RWPE2 (cell line): ENCODE data around the gene SEPTIN2.

ENCODE experiments used
- ATAC-seq: fragments of 200-7000 bp; cut with Tn5 transposase; 3 replicates; pipeline ENCODE4 v1.9.1; 2021; ENCODE audit warnings: low read depth
- DNase-seq: peaks from one replicate; pipeline ENCODE4 v3.0.0-alpha.2; 2020; ENCODE audit warnings: low spot score
- H3K27ac ChIP-seq: fragments of 450-650 bp; 2 replicates; pipeline ENCODE4 v1.5.1; 2017; ENCODE audit warnings: mild to moderate bottlenecking; ENCODE audit not compliant: poor library complexity, severe bottlenecking
- H3K27me3 ChIP-seq: fragments of 250-450 bp; sonication (Bioruptor Pico); 2 replicates; pipeline ENCODE4 v1.5.1; 2021; ENCODE audit warnings: mild to moderate bottlenecking, moderate library complexity; ENCODE audit not compliant: insufficient read depth, poor library complexity, severe bottlenecking
- H3K36me3 ChIP-seq: fragments of 250-450 bp; sonication (Bioruptor Pico); 2 replicates; pipeline ENCODE4 v1.5.1; 2020; ENCODE audit warnings: low read depth, mild to moderate bottlenecking, moderate library complexity
- H3K4me1 ChIP-seq: fragments of 250-450 bp; sonication (Bioruptor Pico); 2 replicates; pipeline ENCODE4 v1.5.1; 2021; ENCODE audit warnings: mild to moderate bottlenecking, moderate library complexity; ENCODE audit not compliant: insufficient read depth, poor library complexity, severe bottlenecking
- H3K4me3 ChIP-seq: fragments of 250-450 bp; sonication (Bioruptor Pico); 2 replicates; pipeline ENCODE4 v1.5.1; 2021; ENCODE audit warnings: mild to moderate bottlenecking, moderate library complexity; ENCODE audit not compliant: severe bottlenecking
- H3K9me3 ChIP-seq: fragments of 250-450 bp; sonication (Bioruptor Pico); 2 replicates; pipeline ENCODE4 v1.5.1; 2021; ENCODE audit warnings: mild to moderate bottlenecking, moderate library complexity; ENCODE audit not compliant: severe bottlenecking
- CTCF ChIP-seq: fragments of 450-650 bp; IDR thresholded peaks from one replicate; pipeline ENCODE4 v1.5.1; 2017; ENCODE audit warnings: mild to moderate bottlenecking, moderate library complexity; ENCODE audit not compliant: poor library complexity, severe bottlenecking

SEPTIN2 gene

GRCh38 chr2:241363426-241363825 is 47.7 kb downstream of the SEPTIN2 start:
- Histone ChIP-seq H3K4me1 (no peaks in the 10 kb centered on the region), H3K27ac (no peak overlapping the region), H3K9me3 (no peaks in the 10 kb centered on the region), H3K36me3 (peaks cover 12% of the 10 kb centered on the region), H3K27me3 (no peaks in the 10 kb centered on the region), H3K4me3 (no peak overlapping the region)
- ATAC-seq (no peak; the same call in 2 of the 3 replicates), DNase-seq (no peak)
- TF ChIP-seq CTCF: no peak

DNA sequence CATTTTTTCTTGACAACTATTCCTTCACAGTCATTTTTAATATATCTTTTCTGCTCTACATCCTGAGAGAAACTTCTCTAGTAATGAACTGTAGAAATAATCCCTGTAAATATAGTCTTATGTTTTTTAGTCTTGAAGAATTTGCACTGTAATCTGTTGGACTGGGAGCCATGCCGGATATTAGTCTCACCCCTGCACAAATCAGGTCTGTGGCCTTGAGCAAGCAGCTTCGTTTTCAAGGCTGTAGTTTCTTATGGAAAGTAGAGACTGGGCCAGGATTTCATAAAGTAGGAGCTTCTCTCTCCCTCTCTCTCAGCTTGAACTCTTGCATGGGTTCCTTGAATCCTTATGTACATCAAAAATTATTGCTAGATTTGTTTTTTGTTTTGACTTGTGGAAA is 49.1 kb downstream of the SEPTIN2 start:
- Histone ChIP-seq H3K9me3 (no peaks in the 10 kb centered on the region), H3K4me3 (no peak overlapping the region), H3K36me3 (peaks cover 12% of the 10 kb centered on the region), H3K4me1 (no peaks in the 10 kb centered on the region), H3K27ac (no peak overlapping the region), H3K27me3 (no peaks in the 10 kb centered on the region)
- DNase-seq: no peak
- TF ChIP-seq CTCF: no peak
- no peak for ATAC-seq

GRCh38 chr2:241366678-241367077 is 51.0 kb downstream of the SEPTIN2 start:
- H3K27ac ChIP-seq: no peak overlapping the region

DNA sequence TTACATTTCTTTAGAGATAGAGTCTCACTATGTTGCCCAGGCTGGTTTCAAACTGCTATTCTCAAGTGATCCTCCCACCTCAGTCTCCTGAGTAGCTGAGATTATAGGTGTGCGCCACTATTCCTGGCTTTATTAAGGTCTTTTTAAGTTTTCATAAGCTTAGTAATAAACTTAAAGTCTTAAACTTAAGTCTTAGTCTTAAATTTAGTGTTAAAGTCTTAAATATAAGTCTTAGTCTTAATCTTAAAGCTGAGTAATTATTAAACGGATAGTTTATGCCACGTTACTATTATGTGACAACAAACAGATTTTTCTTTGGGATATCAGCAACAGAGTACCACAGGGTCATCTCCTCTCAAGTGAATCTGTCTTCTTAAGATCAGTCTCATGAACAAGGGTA is 52.9 kb downstream of the SEPTIN2 start:
- Histone ChIP-seq H3K27ac (no peak overlapping the region), H3K9me3 (no peaks in the 10 kb centered on the region), H3K4me3 (no peak overlapping the region), H3K27me3 (no peaks in the 10 kb centered on the region), H3K4me1 (no peaks in the 10 kb centered on the region), H3K36me3 (peaks cover 14% of the 10 kb centered on the region)
- TF ChIP-seq CTCF: no peak
- DNase-seq: no peak
- no peak for ATAC-seq

More at GRCh38 chr2:241366678-241367077, 51.0 kb downstream of the SEPTIN2 start:
- Histone ChIP-seq H3K9me3 (no peaks in the 10 kb centered on the region), H3K27me3 (no peaks in the 10 kb centered on the region), H3K4me3 (no peak overlapping the region), H3K4me1 (no peaks in the 10 kb centered on the region), H3K36me3 (peaks cover 12% of the 10 kb centered on the region)
- DNase-seq: no peak
- no peak for TF ChIP-seq CTCF
- no peak for ATAC-seq

DNA sequence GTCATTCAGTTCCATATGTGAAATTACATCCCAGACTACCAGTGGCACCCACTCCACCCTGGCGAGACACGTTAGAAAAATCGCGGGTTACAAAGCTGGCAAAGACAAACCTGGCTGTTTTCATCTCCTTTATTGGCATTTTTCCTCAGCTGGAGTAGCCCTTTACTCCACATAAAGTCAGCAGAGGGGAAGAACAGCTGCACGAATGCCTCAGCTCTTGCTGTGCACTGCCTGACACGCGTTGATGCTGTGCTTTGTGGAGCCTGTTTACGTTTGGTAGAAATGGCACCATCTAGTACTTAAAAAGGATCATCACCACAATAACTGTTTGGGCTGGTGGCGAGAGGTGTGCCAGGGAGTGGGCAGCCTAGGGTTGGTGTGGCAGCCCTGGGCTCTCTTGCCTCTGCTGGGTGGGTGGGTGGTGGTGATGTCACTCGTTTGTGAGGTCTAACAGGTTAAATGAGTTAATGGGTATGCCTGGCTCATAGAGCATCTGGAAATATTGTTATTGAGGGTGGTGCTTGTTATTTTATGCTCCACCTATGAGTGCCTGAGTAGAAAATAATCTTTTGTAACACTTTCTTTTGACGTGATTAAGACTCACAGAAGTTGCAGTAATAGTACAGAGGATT is 56.8 kb downstream of the SEPTIN2 start:
- Histone ChIP-seq H3K9me3 (no peaks in the 10 kb centered on the region), H3K27ac (no peak overlapping the region), H3K4me1 (peaks cover 3% of the 10 kb centered on the region), H3K27me3 (no peaks in the 10 kb centered on the region), H3K36me3 (peaks cover 21% of the 10 kb centered on the region), H3K4me3 (no peak overlapping the region)
- DNase-seq (no peak), ATAC-seq (no peak)
- no peak for TF ChIP-seq CTCF
